ENCODE results near the gene GFER.

GFER gene

DNA sequence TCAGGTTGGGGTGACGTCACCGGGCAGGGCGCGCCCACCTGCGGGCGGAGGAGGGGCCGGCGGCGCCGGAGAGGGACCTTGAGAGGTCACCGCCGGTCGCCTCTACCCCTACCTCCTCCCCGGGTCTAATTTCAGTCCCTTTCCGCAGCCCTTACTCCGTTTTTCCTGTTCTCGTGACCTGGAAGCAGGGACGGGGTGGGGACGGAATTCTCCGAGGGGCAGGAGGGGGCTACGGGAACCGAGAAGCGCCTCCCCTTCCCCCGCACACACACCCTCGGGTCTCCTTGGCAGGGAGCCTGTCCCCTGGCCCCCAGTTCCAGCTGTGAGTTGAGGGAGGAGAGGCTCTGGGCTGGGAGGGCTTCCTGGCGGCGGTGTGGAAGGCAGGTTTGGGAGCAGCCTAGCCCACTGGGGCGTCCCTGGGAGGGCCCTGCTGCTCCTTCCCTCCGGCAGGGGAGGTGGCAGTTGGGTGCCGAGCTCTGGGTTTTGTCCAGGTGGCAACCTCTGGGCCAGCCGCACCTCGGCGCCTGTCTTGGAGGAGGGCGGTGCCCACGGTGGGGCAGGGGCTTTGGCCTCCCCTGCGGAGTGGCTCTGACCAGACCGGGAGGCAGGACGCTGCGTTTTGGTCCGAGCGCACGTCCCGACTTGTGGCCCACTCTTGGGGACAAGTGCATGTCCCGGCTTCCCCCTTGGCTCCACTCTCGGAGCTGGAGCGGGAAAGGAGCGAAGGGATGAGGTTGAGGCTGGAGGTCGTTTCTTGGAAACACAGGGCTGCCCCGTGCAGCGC lies 6.5 kb downstream of the GFER start (continued):
- TF ChIP-seq ZNF621 (tag by site-specific recombination; IDR thresholded peaks at IDR 0.05) (no peak), ZFP69B (tag by site-specific recombination; IDR thresholded peaks at IDR 0.05) (no peak; the same call in 1 of the 2 replicates), ZNF423 (tag by site-specific recombination; IDR thresholded peaks at IDR 0.05) (no peak), ZNF266 (tag by site-specific recombination; IDR thresholded peaks at IDR 0.05; ENCODE audit: low read depth) (no peak), ZNF558 (tag by site-specific recombination; IDR thresholded peaks at IDR 0.05) (no peak), FEZF1 (tag by site-specific recombination; IDR thresholded peaks at IDR 0.05) (no peak), GFI1B (tag by site-specific recombination; IDR thresholded peaks at IDR 0.05) (no peak), GLI4 (tag by site-specific recombination; IDR thresholded peaks at IDR 0.05) (no peak), BCL11A (tag by site-specific recombination; IDR thresholded peaks at IDR 0.05; ENCODE audit: low read depth) (peak; percentile 34; the same call in 1 of the 2 replicates), ZNF549 (tag by site-specific recombination; IDR thresholded peaks at IDR 0.05) (no peak), ZNF560 (tag by site-specific recombination; IDR thresholded peaks at IDR 0.05; ENCODE audit: borderline replicate concordance) (no peak), ZNF433 (tag by site-specific recombination; IDR thresholded peaks at IDR 0.05; ENCODE audit: low read depth) (no peak), TCF7L2 (IDR thresholded peaks at IDR 0.05; ENCODE audit: borderline replicate concordance, low read depth, low read length) (no peak), SP2 (tag by site-specific recombination; IDR thresholded peaks at IDR 0.05) (peak; percentile 42), MEIS1 (CRISPR knock-in tag; IDR thresholded peaks at IDR 0.05; ENCODE audit: borderline replicate concordance) (no peak), ZXDB (tag by site-specific recombination; IDR thresholded peaks at IDR 0.05) (peak; percentile 53; the same call in 1 of the 2 replicates), ZNF701 (tag by site-specific recombination; IDR thresholded peaks at IDR 0.05) (no peak), ZFP41 (tag by site-specific recombination; IDR thresholded peaks at IDR 0.05; ENCODE audit: borderline replicate concordance) (no peak)
- TF ChIP-seq, protein P1, sequence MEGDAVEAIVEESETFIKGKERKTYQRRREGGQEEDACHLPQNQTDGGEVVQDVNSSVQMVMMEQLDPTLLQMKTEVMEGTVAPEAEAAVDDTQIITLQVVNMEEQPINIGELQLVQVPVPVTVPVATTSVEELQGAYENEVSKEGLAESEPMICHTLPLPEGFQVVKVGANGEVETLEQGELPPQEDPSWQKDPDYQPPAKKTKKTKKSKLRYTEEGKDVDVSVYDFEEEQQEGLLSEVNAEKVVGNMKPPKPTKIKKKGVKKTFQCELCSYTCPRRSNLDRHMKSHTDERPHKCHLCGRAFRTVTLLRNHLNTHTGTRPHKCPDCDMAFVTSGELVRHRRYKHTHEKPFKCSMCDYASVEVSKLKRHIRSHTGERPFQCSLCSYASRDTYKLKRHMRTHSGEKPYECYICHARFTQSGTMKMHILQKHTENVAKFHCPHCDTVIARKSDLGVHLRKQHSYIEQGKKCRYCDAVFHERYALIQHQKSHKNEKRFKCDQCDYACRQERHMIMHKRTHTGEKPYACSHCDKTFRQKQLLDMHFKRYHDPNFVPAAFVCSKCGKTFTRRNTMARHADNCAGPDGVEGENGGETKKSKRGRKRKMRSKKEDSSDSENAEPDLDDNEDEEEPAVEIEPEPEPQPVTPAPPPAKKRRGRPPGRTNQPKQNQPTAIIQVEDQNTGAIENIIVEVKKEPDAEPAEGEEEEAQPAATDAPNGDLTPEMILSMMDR (tag by site-specific recombination; IDR thresholded peaks at IDR 0.05) = no peak
- TF ChIP-seq, protein P2, sequence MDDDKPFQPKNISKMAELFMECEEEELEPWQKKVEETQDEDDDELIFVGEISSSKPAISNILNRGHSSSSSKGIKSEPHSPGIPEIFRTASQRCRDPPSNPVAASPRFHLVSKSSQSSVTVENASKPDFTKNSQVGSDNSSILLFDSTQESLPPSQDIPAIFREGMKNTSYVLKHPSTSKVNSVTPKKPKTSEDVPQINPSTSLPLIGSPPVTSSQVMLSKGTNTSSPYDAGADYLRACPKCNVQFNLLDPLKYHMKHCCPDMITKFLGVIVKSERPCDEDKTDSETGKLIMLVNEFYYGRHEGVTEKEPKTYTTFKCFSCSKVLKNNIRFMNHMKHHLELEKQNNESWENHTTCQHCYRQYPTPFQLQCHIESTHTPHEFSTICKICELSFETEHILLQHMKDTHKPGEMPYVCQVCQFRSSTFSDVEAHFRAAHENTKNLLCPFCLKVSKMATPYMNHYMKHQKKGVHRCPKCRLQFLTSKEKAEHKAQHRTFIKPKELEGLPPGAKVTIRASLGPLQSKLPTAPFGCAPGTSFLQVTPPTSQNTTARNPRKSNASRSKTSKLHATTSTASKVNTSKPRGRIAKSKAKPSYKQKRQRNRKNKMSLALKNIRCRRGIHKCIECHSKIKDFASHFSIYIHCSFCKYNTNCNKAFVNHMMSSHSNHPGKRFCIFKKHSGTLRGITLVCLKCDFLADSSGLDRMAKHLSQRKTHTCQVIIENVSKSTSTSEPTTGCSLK (tag by site-specific recombination; IDR thresholded peaks at IDR 0.05) = no peak
- TF ChIP-seq, protein P3, sequence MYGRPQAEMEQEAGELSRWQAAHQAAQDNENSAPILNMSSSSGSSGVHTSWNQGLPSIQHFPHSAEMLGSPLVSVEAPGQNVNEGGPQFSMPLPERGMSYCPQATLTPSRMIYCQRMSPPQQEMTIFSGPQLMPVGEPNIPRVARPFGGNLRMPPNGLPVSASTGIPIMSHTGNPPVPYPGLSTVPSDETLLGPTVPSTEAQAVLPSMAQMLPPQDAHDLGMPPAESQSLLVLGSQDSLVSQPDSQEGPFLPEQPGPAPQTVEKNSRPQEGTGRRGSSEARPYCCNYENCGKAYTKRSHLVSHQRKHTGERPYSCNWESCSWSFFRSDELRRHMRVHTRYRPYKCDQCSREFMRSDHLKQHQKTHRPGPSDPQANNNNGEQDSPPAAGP (tag by site-specific recombination; IDR thresholded peaks at IDR 0.05) = peak; percentile 87
- TF ChIP-seq, protein P4, sequence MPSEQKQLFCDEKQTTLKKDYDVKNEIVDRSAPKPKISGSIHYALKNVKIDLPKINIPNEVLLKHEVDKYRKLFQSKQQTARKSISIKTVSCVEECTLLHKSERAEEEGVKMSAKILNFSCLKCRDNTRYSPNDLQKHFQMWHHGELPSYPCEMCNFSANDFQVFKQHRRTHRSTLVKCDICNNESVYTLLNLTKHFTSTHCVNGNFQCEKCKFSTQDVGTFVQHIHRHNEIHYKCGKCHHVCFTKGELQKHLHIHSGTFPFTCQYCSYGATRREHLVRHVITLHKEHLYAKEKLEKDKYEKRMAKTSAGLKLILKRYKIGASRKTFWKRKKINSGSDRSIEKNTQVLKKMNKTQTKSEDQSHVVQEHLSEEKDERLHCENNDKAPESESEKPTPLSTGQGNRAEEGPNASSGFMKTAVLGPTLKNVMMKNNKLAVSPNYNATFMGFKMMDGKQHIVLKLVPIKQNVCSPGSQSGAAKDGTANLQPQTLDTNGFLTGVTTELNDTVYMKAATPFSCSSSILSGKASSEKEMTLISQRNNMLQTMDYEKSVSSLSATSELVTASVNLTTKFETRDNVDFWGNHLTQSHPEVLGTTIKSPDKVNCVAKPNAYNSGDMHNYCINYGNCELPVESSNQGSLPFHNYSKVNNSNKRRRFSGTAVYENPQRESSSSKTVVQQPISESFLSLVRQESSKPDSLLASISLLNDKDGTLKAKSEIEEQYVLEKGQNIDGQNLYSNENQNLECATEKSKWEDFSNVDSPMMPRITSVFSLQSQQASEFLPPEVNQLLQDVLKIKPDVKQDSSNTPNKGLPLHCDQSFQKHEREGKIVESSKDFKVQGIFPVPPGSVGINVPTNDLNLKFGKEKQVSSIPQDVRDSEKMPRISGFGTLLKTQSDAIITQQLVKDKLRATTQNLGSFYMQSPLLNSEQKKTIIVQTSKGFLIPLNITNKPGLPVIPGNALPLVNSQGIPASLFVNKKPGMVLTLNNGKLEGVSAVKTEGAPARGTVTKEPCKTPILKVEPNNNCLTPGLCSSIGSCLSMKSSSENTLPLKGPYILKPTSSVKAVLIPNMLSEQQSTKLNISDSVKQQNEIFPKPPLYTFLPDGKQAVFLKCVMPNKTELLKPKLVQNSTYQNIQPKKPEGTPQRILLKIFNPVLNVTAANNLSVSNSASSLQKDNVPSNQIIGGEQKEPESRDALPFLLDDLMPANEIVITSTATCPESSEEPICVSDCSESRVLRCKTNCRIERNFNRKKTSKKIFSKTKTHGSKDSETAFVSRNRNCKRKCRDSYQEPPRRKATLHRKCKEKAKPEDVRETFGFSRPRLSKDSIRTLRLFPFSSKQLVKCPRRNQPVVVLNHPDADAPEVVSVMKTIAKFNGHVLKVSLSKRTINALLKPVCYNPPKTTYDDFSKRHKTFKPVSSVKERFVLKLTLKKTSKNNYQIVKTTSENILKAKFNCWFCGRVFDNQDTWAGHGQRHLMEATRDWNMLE (tag by site-specific recombination; conservative IDR thresholded peaks at IDR 0.05; ENCODE audit: low read depth) = no peak
- TF ChIP-seq, protein P5, sequence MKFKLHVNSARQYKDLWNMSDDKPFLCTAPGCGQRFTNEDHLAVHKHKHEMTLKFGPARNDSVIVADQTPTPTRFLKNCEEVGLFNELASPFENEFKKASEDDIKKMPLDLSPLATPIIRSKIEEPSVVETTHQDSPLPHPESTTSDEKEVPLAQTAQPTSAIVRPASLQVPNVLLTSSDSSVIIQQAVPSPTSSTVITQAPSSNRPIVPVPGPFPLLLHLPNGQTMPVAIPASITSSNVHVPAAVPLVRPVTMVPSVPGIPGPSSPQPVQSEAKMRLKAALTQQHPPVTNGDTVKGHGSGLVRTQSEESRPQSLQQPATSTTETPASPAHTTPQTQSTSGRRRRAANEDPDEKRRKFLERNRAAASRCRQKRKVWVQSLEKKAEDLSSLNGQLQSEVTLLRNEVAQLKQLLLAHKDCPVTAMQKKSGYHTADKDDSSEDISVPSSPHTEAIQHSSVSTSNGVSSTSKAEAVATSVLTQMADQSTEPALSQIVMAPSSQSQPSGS (tag by site-specific recombination; IDR thresholded peaks at IDR 0.05; ENCODE audit: low read depth) = peak; percentile 95
- TF ChIP-seq, protein P6, sequence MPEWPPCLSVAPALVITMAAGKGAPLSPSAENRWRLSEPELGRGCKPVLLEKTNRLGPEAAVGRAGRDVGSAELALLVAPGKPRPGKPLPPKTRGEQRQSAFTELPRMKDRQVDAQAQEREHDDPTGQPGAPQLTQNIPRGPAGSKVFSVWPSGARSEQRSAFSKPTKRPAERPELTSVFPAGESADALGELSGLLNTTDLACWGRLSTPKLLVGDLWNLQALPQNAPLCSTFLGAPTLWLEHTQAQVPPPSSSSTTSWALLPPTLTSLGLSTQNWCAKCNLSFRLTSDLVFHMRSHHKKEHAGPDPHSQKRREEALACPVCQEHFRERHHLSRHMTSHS (tag by site-specific recombination; IDR thresholded peaks at IDR 0.05) = no peak
- TF ChIP-seq, protein P7, sequence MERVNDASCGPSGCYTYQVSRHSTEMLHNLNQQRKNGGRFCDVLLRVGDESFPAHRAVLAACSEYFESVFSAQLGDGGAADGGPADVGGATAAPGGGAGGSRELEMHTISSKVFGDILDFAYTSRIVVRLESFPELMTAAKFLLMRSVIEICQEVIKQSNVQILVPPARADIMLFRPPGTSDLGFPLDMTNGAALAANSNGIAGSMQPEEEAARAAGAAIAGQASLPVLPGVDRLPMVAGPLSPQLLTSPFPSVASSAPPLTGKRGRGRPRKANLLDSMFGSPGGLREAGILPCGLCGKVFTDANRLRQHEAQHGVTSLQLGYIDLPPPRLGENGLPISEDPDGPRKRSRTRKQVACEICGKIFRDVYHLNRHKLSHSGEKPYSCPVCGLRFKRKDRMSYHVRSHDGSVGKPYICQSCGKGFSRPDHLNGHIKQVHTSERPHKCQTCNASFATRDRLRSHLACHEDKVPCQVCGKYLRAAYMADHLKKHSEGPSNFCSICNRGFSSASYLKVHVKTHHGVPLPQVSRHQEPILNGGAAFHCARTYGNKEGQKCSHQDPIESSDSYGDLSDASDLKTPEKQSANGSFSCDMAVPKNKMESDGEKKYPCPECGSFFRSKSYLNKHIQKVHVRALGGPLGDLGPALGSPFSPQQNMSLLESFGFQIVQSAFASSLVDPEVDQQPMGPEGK (tag by site-specific recombination; IDR thresholded peaks at IDR 0.05) = peak; percentile 91
